Hepatocyte (in vitro differentiated cells): Measurements from ENCODE around the gene ANO9.

Experiments
- EZH2 ChIP-seq: fragments of 200-600 bp; sonication (generic); IDR thresholded peaks from 2 replicates; pipeline ENCODE4 v1.6.1; 2016; ENCODE audit warnings: antibody characterized with exemption, mild to moderate bottlenecking, borderline replicate concordance
- TF ChIP-seq, protein P1 (sequence below): fragments of 200-600 bp; sonication (generic); IDR thresholded peaks from 2 replicates; pipeline ENCODE4 v1.5.1; 2016; ENCODE audit warnings: antibody characterized with exemption, mild to moderate bottlenecking; ENCODE audit not compliant: poor library complexity

DNA sequence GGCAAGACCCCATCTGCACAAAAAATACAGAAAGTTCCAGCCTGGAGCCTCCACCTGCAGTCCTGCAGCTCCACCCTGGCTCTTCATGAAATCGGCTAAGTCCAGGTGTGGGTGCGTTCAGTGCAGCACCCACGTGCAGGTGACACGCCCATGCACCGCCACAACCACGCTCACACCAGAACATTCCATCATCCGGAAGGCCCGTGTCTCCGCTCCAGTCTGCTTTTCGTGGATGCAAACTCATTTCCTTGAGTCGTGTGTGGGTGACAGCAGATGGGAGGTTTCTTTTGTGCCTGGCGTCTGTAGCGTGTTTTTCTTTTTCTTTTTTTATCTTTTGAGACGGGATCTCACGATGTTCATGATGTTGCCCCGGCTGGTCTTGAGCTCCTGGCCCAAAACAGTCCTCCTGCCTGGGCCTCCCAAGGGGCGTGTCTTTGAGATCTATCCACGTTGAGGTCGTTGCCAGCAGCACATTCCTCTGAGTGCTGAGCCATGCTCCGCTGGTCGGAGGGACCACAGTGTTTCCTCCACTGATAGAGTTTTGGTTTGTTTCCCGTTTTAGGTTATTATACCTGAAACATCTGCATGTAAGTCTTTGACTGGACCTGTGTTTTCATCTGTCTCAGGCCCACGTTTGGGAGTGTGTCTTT, 15.4 kb upstream of the ANO9 start:
- TF ChIP-seq, protein P1, sequence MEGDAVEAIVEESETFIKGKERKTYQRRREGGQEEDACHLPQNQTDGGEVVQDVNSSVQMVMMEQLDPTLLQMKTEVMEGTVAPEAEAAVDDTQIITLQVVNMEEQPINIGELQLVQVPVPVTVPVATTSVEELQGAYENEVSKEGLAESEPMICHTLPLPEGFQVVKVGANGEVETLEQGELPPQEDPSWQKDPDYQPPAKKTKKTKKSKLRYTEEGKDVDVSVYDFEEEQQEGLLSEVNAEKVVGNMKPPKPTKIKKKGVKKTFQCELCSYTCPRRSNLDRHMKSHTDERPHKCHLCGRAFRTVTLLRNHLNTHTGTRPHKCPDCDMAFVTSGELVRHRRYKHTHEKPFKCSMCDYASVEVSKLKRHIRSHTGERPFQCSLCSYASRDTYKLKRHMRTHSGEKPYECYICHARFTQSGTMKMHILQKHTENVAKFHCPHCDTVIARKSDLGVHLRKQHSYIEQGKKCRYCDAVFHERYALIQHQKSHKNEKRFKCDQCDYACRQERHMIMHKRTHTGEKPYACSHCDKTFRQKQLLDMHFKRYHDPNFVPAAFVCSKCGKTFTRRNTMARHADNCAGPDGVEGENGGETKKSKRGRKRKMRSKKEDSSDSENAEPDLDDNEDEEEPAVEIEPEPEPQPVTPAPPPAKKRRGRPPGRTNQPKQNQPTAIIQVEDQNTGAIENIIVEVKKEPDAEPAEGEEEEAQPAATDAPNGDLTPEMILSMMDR = no peak
- no peak for TF ChIP-seq EZH2
